Measurements from ENCODE around the gene LONRF3. TPM values are rescaled to one million over a fixed set of nuclear protein-coding genes. Genes with fewer than 3 reads are reported as not detected.
"Not testable (repeated sequence)": the region's sequence is repeated elsewhere in the genome, so short reads cannot be mapped to it uniquely, and the experiment has no call there.

Gene LONRF3
- total RNA-seq, 2 experiments from 2014 or later, result 1.6 TPM

- DNase-seq; H3K36me3 Mint-ChIP-seq; H3K27me3 Mint-ChIP-seq; H3K27ac Mint-ChIP-seq; POLR2A ChIA-PET; H3K9me3 Mint-ChIP-seq; H3K4me1 Mint-ChIP-seq; ATAC-seq (ENCODE audit: low read depth); H3K4me3 Mint-ChIP-seq: not testable (repeated sequence)
These were observed 55.2 kb downstream of the LONRF3 start for GRCh38 chrX:119029656-119030055.

- peaks cover 2% of the 10 kb centered on the region for H3K27me3 Mint-ChIP-seq
- POLR2A ChIA-PET, result no interaction called here
- ATAC-seq (ENCODE audit: low read depth) (no peak), DNase-seq (no peak)
- no peak overlapping the region for H3K27ac Mint-ChIP-seq
- peaks cover 4% of the 10 kb centered on the region for H3K9me3 Mint-ChIP-seq
- no peak overlapping the region for H3K4me3 Mint-ChIP-seq
- H3K4me1 Mint-ChIP-seq, result no peaks in the 10 kb centered on the region
- H3K36me3 Mint-ChIP-seq, result no peaks in the 10 kb centered on the region
These were observed 56.6 kb downstream of the LONRF3 start for GRCh38 chrX:119030990-119031389.

GRCh38 chrX:119036107-119037029 lies 62.0 kb downstream of the LONRF3 start:
- no peak overlapping the region for H3K27ac Mint-ChIP-seq
- DNase-seq (no peak), ATAC-seq (ENCODE audit: low read depth) (no peak)
- POLR2A ChIA-PET, result no interaction called here
- peaks cover 4% of the 10 kb centered on the region for H3K9me3 Mint-ChIP-seq
- no peaks in the 10 kb centered on the region for H3K36me3 Mint-ChIP-seq
- no peak overlapping the region for H3K4me3 Mint-ChIP-seq
- H3K4me1 Mint-ChIP-seq, result no peaks in the 10 kb centered on the region
- H3K27me3 Mint-ChIP-seq, result peaks cover 2% of the 10 kb centered on the region

- POLR2A ChIA-PET, result no interaction called here
- H3K27ac Mint-ChIP-seq, result no peak overlapping the region
- ATAC-seq (ENCODE audit: low read depth), result no peak
- H3K4me1 Mint-ChIP-seq, result no peaks in the 10 kb centered on the region
- no peaks in the 10 kb centered on the region for H3K27me3 Mint-ChIP-seq
- no peak for DNase-seq
- no peaks in the 10 kb centered on the region for H3K36me3 Mint-ChIP-seq
- H3K4me3 Mint-ChIP-seq, result no peak overlapping the region
- no peaks in the 10 kb centered on the region for H3K9me3 Mint-ChIP-seq
These were observed 66.0 kb downstream of the LONRF3 start for GRCh38 chrX:119040432-119040831.

GRCh38 chrX:119041175-119041574 lies 66.8 kb downstream of the LONRF3 start:
- Mint-ChIP-seq H3K4me1 (no peaks in the 10 kb centered on the region), H3K36me3 (no peaks in the 10 kb centered on the region), H3K4me3 (no peak overlapping the region), H3K9me3 (no peaks in the 10 kb centered on the region), H3K27me3 (no peaks in the 10 kb centered on the region), H3K27ac (no peak overlapping the region)
- DNase-seq (no peak), ATAC-seq (ENCODE audit: low read depth) (no peak)
- POLR2A ChIA-PET, result no interaction called here

- no peak overlapping the region for H3K4me3 Mint-ChIP-seq
- H3K9me3 Mint-ChIP-seq, result no peaks in the 10 kb centered on the region
- no peaks in the 10 kb centered on the region for H3K27me3 Mint-ChIP-seq
- H3K27ac Mint-ChIP-seq, result no peak overlapping the region
- DNase-seq, result no peak
- no peaks in the 10 kb centered on the region for H3K36me3 Mint-ChIP-seq
- POLR2A ChIA-PET, result no interaction called here
- ATAC-seq (ENCODE audit: low read depth), result no peak
- H3K4me1 Mint-ChIP-seq, result no peaks in the 10 kb centered on the region
These were observed 67.6 kb downstream of the LONRF3 start for GRCh38 chrX:119042040-119042439.

GRCh38 chrX:119042996-119043395 lies 68.6 kb downstream of the LONRF3 start:
- H3K36me3 Mint-ChIP-seq, result no peaks in the 10 kb centered on the region
- peaks cover 3% of the 10 kb centered on the region for H3K27me3 Mint-ChIP-seq
- no peaks in the 10 kb centered on the region for H3K4me1 Mint-ChIP-seq
- no peak overlapping the region for H3K4me3 Mint-ChIP-seq
- H3K9me3 Mint-ChIP-seq, result no peaks in the 10 kb centered on the region
- POLR2A ChIA-PET, result no interaction called here
- ATAC-seq (ENCODE audit: low read depth), result no peak
- no peak for DNase-seq
- H3K27ac Mint-ChIP-seq, result no peak overlapping the region

GRCh38 chrX:119045884-119046283 lies 71.5 kb downstream of the LONRF3 start:
- ATAC-seq (ENCODE audit: low read depth) (no peak), DNase-seq (no peak)
- Mint-ChIP-seq H3K36me3 (no peaks in the 10 kb centered on the region), H3K27me3 (peaks cover 5% of the 10 kb centered on the region), H3K4me3 (no peak overlapping the region), H3K4me1 (no peaks in the 10 kb centered on the region), H3K27ac (no peak overlapping the region), H3K9me3 (no peaks in the 10 kb centered on the region)
- POLR2A ChIA-PET, result interaction anchor here (0.6 kb wide), 1 partner anchor 92 kb away, joined by 4 read pairs; no protein-coding TSS in a partner anchor

GRCh38 chrX:119055687-119056086 lies 81.3 kb downstream of the LONRF3 start:
- POLR2A ChIA-PET, result no interaction called here
- no peak overlapping the region for H3K27ac Mint-ChIP-seq
- DNase-seq (no peak), ATAC-seq (ENCODE audit: low read depth) (no peak)
- no peaks in the 10 kb centered on the region for H3K9me3 Mint-ChIP-seq
- no peak overlapping the region for H3K4me3 Mint-ChIP-seq
- H3K36me3 Mint-ChIP-seq, result no peaks in the 10 kb centered on the region
- H3K4me1 Mint-ChIP-seq, result no peaks in the 10 kb centered on the region
- H3K27me3 Mint-ChIP-seq, result peaks cover under 1% of the 10 kb centered on the region

GRCh38 chrX:119062750-119063374 lies 88.4 kb downstream of the LONRF3 start:
- ATAC-seq (ENCODE audit: low read depth) (no peak), DNase-seq (no peak)
- POLR2A ChIA-PET, result no interaction called here
- no peaks in the 10 kb centered on the region for H3K9me3 Mint-ChIP-seq
- no peak overlapping the region for H3K4me3 Mint-ChIP-seq
- no peak overlapping the region for H3K27ac Mint-ChIP-seq
- no peaks in the 10 kb centered on the region for H3K4me1 Mint-ChIP-seq
- no peaks in the 10 kb centered on the region for H3K36me3 Mint-ChIP-seq
- H3K27me3 Mint-ChIP-seq, result no peaks in the 10 kb centered on the region

GRCh38 chrX:119063428-119063827 lies 89.0 kb downstream of the LONRF3 start:
- POLR2A ChIA-PET, result no interaction called here
- ATAC-seq (ENCODE audit: low read depth), result no peak

GRCh38 chrX:119067023-119067739 lies 92.8 kb downstream of the LONRF3 start:
- Mint-ChIP-seq H3K27ac (no peak overlapping the region), H3K4me3 (no peak overlapping the region), H3K4me1 (no peaks in the 10 kb centered on the region), H3K9me3 (no peaks in the 10 kb centered on the region), H3K27me3 (no peaks in the 10 kb centered on the region), H3K36me3 (no peaks in the 10 kb centered on the region)
- no peak for DNase-seq
- ATAC-seq (ENCODE audit: low read depth), result no peak
- POLR2A ChIA-PET, result no interaction called here

More at GRCh38 chrX:119063428-119063827, 89.0 kb downstream of the LONRF3 start:
- no peaks in the 10 kb centered on the region for H3K27me3 Mint-ChIP-seq
- H3K27ac Mint-ChIP-seq, result no peak overlapping the region
- no peak overlapping the region for H3K4me3 Mint-ChIP-seq
- no peaks in the 10 kb centered on the region for H3K4me1 Mint-ChIP-seq
- H3K9me3 Mint-ChIP-seq, result no peaks in the 10 kb centered on the region
- DNase-seq, result no peak
- H3K36me3 Mint-ChIP-seq, result no peaks in the 10 kb centered on the region
